Esophagus (tissue), 2 donors: ENCODE data around the gene PEAK1. TPM values are rescaled to one million over a fixed set of nuclear protein-coding genes. Genes with fewer than 3 reads are reported as not detected.
"Not testable (repeated sequence)": the region's sequence is repeated elsewhere in the genome, so short reads cannot be mapped to it uniquely, and the experiment has no call there.

Experiments
- H3K27ac ChIP-seq, 2 donors: one replicate each; pipeline ENCODE4 v1.5.1; 2013; ENCODE audit warnings: low read depth in 2 of 2, mild to moderate bottlenecking in 2 of 2, inconsistent platforms in 1 of 2, low read length in 1 of 2, moderate library complexity in 1 of 2
- H3K27me3 ChIP-seq, 2 donors: one replicate each; pipeline ENCODE4 v1.6.1; 2013; ENCODE audit warnings: low read length in 2 of 2, control low read depth in 1 of 2, mild to moderate bottlenecking in 1 of 2; ENCODE audit not compliant: insufficient read depth in 2 of 2, control insufficient read depth in 1 of 2
- H3K36me3 ChIP-seq, 2 donors: one replicate each; pipeline ENCODE4 v1.6.1; 2013; ENCODE audit warnings: low read length in 1 of 2; ENCODE audit not compliant: control insufficient read depth in 2 of 2, insufficient read depth in 2 of 2
- H3K4me1 ChIP-seq, 2 donors: one replicate each; pipeline ENCODE4 v1.6.1; 2013; ENCODE audit warnings: low read length in 1 of 2; ENCODE audit not compliant: control insufficient read depth in 2 of 2, insufficient read depth in 2 of 2
- H3K4me3 ChIP-seq, 2 donors: one replicate each; pipeline ENCODE4 v1.5.1; 2013; ENCODE audit warnings: low read length in 2 of 2, mild to moderate bottlenecking in 2 of 2, low read depth in 1 of 2, moderate library complexity in 1 of 2
- H3K9me3 ChIP-seq, 2 donors: one replicate each; pipeline ENCODE4 v1.6.1; 2013; ENCODE audit warnings: mild to moderate bottlenecking in 2 of 2, low read depth in 1 of 2, low read length in 1 of 2, moderate library complexity in 1 of 2; ENCODE audit not compliant: control insufficient read depth in 2 of 2, insufficient read depth in 1 of 2
- WGBS, 2 donors: extraction: QIAGEN DNeasy Blood & Tissue Kit; methylation state at CpG; one replicate each; pipeline ENCODE4 v1.1.7; 2013; 5-methylcytosine and 5-hydroxymethylcytosine counted together
- polyA plus RNA-seq, 2 donors: library from polyadenylated mRNA; stranded (reverse); fragments of 200-250 nt; gene quantifications; one replicate each; pipeline ENCODE4 v1.2.3, GENCODE V29; 2013
- donor health status: healthy with polysubstance abuse.
- donor health status: Bipolar disorder and iron deficiency.

PEAK1 gene
- polyA plus RNA-seq, 2 donors: 1.9 to 3.6 TPM

DNA sequence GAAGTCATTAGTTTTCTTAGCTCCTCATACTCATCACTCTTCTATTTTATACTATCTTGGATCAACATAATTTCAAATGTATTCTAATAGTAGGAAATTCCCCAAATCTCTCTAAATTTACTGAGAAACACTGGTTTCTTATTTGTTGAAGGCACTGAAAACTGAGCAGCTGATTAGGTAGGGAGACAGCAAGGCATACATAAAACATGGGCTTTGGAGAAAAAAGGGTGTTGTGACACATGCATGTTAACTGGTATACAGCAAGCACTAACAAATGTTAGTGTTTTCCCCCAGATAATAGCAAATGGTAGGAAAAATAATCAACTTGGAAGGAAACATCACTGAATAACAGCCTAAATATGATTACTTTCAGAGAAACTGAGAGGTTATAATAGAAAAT lies 223.5 kb downstream of the PEAK1 start:
- Histone ChIP-seq H3K9me3 (no peaks in the 10 kb centered on the region), H3K36me3 (no peaks in the 10 kb centered on the region), H3K4me1 (no peaks in the 10 kb centered on the region), H3K27me3 (no peaks in the 10 kb centered on the region), H3K27ac (no peak overlapping the region), H3K4me3 (no peak overlapping the region)

- Histone ChIP-seq H3K4me3 (no peak overlapping the region), H3K27ac (no peak overlapping the region), H3K4me1 (no peaks in the 10 kb centered on the region), H3K36me3 (no peaks in the 10 kb centered on the region), H3K9me3 (no peaks in the 10 kb centered on the region), H3K27me3 (no peaks in the 10 kb centered on the region)
- 98% methylated on average over 3 of the region's 3 CpGs for WGBS, 2 donors
Observed at GRCh38 chr15:77195586-77195985, 224.3 kb downstream of the PEAK1 start.

DNA sequence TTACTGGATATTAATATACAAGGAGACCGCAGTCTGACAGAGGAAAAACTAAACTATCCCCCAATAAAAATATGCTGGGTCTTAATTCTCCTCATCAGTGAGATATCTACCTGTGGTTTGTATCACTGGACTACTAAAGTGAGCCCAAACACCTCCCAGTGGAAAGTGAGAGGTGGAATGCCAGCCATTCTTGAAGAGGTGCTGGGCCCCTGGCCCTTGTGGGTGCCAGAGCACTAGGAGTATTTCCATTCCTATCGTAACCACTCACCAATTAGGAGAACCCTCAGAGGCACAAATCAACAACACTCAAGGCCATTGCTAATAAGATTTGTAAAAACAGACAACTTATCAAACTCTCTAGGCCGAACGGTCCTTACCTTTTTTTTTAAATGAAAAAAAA lies 227.5 kb downstream of the PEAK1 start:
- Histone ChIP-seq H3K9me3 (no peaks in the 10 kb centered on the region), H3K27ac (no peak overlapping the region), H3K36me3 (no peaks in the 10 kb centered on the region), H3K4me3 (no peak overlapping the region), H3K4me1 (no peaks in the 10 kb centered on the region), H3K27me3 (no peaks in the 10 kb centered on the region)
- 88 to 95% methylated on average over 4 of the region's 4 CpGs for WGBS, 2 donors

- Histone ChIP-seq H3K4me1 (no peaks in the 10 kb centered on the region), H3K36me3 (no peaks in the 10 kb centered on the region), H3K9me3 (no peaks in the 10 kb centered on the region), H3K4me3 (no peak overlapping the region), H3K27ac (no peak overlapping the region), H3K27me3 (no peaks in the 10 kb centered on the region)
- 91 to 94% methylated on average over 2 of the region's 2 CpGs for WGBS, 2 donors
Observed at GRCh38 chr15:77191230-77191834, 228.6 kb downstream of the PEAK1 start.

- Histone ChIP-seq H3K4me1 (no peaks in the 10 kb centered on the region), H3K4me3 (no peak overlapping the region), H3K27ac (no peak overlapping the region), H3K27me3 (no peaks in the 10 kb centered on the region), H3K9me3 (no peaks in the 10 kb centered on the region), H3K36me3 (no peaks in the 10 kb centered on the region)
- WGBS, 2 donors: 57 to 65% methylated on average over 4 of the region's 4 CpGs
Observed at GRCh38 chr15:77187751-77188464, 232.0 kb downstream of the PEAK1 start.

DNA sequence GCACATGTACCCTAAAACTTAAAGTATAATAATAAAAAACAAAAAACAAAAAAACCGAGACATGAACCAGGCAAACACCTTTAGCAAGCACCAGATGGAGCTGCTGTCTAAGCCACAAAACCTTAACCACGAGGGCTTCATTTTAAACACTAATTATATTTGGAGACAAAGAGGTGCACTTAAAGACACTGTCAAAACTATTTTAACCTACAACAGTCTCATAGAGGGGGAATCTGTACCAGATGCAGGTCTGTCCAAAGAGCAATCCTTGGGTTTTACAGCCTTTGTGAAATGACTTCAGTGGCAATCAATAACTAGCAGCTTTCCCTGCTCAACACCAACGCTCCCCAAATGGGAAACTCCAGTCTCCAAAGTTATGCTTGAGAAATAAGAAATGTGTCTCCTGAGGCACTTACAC lies 233.3 kb downstream of the PEAK1 start:
- no peak overlapping the region for H3K4me3 ChIP-seq
- peak overlapping the region in 1 of 2 donors; percentile 13 for H3K27ac ChIP-seq

DNA sequence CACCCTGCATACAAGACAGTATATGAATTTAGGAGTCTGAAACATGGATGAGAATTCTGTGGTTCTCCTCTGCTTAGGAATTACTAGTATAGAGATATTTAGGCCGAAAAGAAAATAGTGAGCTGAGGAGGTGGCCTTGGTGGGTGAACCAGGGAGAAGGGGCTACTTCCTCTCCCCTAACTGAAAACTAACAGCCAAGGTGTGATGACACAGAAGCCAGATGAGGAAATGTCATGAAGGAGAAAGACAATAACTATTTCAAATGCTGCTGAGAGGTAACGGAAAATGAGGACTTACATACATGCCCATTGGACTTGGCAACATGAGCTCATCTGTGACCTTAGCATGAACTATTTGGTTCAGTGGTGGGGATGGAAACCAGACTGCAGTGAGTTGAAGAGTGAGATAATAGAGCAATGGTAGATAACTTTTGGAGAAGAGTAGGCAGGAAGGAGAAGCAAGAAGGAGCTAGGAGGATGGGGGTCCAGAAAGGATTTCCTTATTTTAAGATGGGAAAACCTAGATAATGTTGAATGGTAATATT lies 234.6 kb downstream of the PEAK1 start:
- no peaks in the 10 kb centered on the region for H3K27me3 ChIP-seq
- H3K4me3 ChIP-seq: no peak overlapping the region
- H3K4me1 ChIP-seq: no peaks in the 10 kb centered on the region
- H3K36me3 ChIP-seq: no peaks in the 10 kb centered on the region
- 85 to 94% methylated on average over 2 of the region's 2 CpGs for WGBS, 2 donors
- no peaks in the 10 kb centered on the region for H3K9me3 ChIP-seq
- H3K27ac ChIP-seq: no peak overlapping the region

More for the DNA sequence above, 233.3 kb downstream of the PEAK1 start:
- H3K9me3 ChIP-seq: no peaks in the 10 kb centered on the region
- H3K27me3 ChIP-seq: no peaks in the 10 kb centered on the region
- H3K4me1 ChIP-seq: no peaks in the 10 kb centered on the region
- no peaks in the 10 kb centered on the region for H3K36me3 ChIP-seq
- 33 to 49% methylated on average over 3 of the region's 3 CpGs for WGBS, 2 donors

- not testable (repeated sequence) for H3K27me3 ChIP-seq, H3K27ac ChIP-seq, H3K36me3 ChIP-seq, H3K4me1 ChIP-seq, H3K9me3 ChIP-seq, H3K4me3 ChIP-seq
- WGBS, 2 donors: 43 to 72% methylated on average over 4 of the region's 4 CpGs
Observed at GRCh38 chr15:77184352-77184751, 235.6 kb downstream of the PEAK1 start.

GRCh38 chr15:77183066-77183465 lies 236.8 kb downstream of the PEAK1 start:
- no peak overlapping the region for H3K4me3 ChIP-seq
- WGBS, 2 donors: 87 to 91% methylated on average over 3 of the region's 3 CpGs

More at GRCh38 chr15:77183066-77183465, 236.8 kb downstream of the PEAK1 start:
- Histone ChIP-seq H3K27me3 (no peaks in the 10 kb centered on the region), H3K36me3 (no peaks in the 10 kb centered on the region), H3K9me3 (no peaks in the 10 kb centered on the region), H3K27ac (no peak overlapping the region), H3K4me1 (no peaks in the 10 kb centered on the region)
